Measurements from ENCODE around the gene G6PC1.

GRCh38 chr17:42908872-42909700 is 8.5 kb downstream of the G6PC1 start:
- TF ChIP-seq CTCF (IDR thresholded peaks at IDR 0.05; ENCODE audit: low read depth, low read length, poor library complexity, severe bottlenecking) (no peak), EZH2phosphoT487 (IDR thresholded peaks at IDR 0.05; ENCODE audit: borderline replicate concordance, low read length) (no peak)

Data from DOHH2 (cell line).